Measurements from ENCODE around the gene KIF26A. TPM values are rescaled to one million over a fixed set of nuclear protein-coding genes. Genes with fewer than 3 reads are reported as not detected.

The KIF26A gene
- total and polyA plus RNA-seq, 2 experiments from 2014 or later, result 3.5 to 5.0 TPM

GRCh38 chr14:104185916-104186495, 47.6 kb downstream of the KIF26A start:
- H4K20me1 ChIP-seq (ENCODE audit: insufficient read depth, poor library complexity, severe bottlenecking), result no peaks in the 10 kb centered on the region
- no peak overlapping the region for H3K27ac ChIP-seq
- no peaks in the 10 kb centered on the region for H3K9me3 ChIP-seq (ENCODE audit: low read depth)
- H3K9me2 ChIP-seq (replicated peaks; ENCODE audit: insufficient read depth), result no peaks in the 10 kb centered on the region
- H3K27me3 ChIP-seq, result no peaks in the 10 kb centered on the region
- DNase-seq (ENCODE audit: low spot score), result no peak
- no peak overlapping the region for H2AFZ ChIP-seq
- no peaks in the 10 kb centered on the region for H3K79me2 ChIP-seq
- H3K4me2 ChIP-seq, result no peak overlapping the region
- no peaks in the 10 kb centered on the region for H3K36me3 ChIP-seq (replicated peaks; ENCODE audit: insufficient read depth, low read depth)
- H3K4me1 ChIP-seq (ENCODE audit: insufficient read depth), result no peaks in the 10 kb centered on the region
- WGBS (ENCODE audit: low lambda C conversion rate, missing lambda C conversion rate), result 92% methylated on average over 14 of the region's 16 CpGs
- no peak for TF ChIP-seq CTCF (IDR thresholded peaks at IDR 0.05; ENCODE audit: poor library complexity)
- TF ChIP-seq EZH2phosphoT487 (IDR thresholded peaks at IDR 0.05; ENCODE audit: low read depth, severe bottlenecking, unreplicated experiment), result no peak
- no peak for TF ChIP-seq EZH2 (IDR thresholded peaks at IDR 0.05; ENCODE audit: borderline replicate concordance)
- no peak overlapping the region for H3K4me3 ChIP-seq

- no peak for DNase-seq (ENCODE audit: low spot score)
- H3K27me3 ChIP-seq, result no peaks in the 10 kb centered on the region
- H3K9me3 ChIP-seq (ENCODE audit: low read depth), result no peaks in the 10 kb centered on the region
- H4K20me1 ChIP-seq (ENCODE audit: insufficient read depth, poor library complexity, severe bottlenecking), result no peaks in the 10 kb centered on the region
- H3K9me2 ChIP-seq (replicated peaks; ENCODE audit: insufficient read depth), result no peaks in the 10 kb centered on the region
- 89% methylated on average over 12 of the region's 12 CpGs for WGBS (ENCODE audit: low lambda C conversion rate, missing lambda C conversion rate)
- no peaks in the 10 kb centered on the region for H3K79me2 ChIP-seq
- H3K4me3 ChIP-seq, result no peak overlapping the region
- H2AFZ ChIP-seq, result no peak overlapping the region
- TF ChIP-seq CTCF (IDR thresholded peaks at IDR 0.05; ENCODE audit: poor library complexity), result no peak
- no peak for TF ChIP-seq EZH2phosphoT487 (IDR thresholded peaks at IDR 0.05; ENCODE audit: low read depth, severe bottlenecking, unreplicated experiment)
- TF ChIP-seq EZH2 (IDR thresholded peaks at IDR 0.05; ENCODE audit: borderline replicate concordance), result no peak
- no peaks in the 10 kb centered on the region for H3K36me3 ChIP-seq (replicated peaks; ENCODE audit: insufficient read depth, low read depth)
- no peaks in the 10 kb centered on the region for H3K4me1 ChIP-seq (ENCODE audit: insufficient read depth)
- H3K27ac ChIP-seq, result no peak overlapping the region
- H3K4me2 ChIP-seq, result no peak overlapping the region
These were observed 48.2 kb downstream of the KIF26A start for GRCh38 chr14:104186575-104186974.

GRCh38 chr14:104187121-104187889, 48.9 kb downstream of the KIF26A start:
- WGBS (ENCODE audit: low lambda C conversion rate, missing lambda C conversion rate), result 92% methylated on average over 24 of the region's 27 CpGs
- Histone ChIP-seq H2AFZ (no peak overlapping the region), H3K4me2 (no peak overlapping the region), H3K4me3 (no peak overlapping the region), H3K79me2 (no peaks in the 10 kb centered on the region), H3K9me3 (ENCODE audit: low read depth) (no peaks in the 10 kb centered on the region), H3K9me2 (replicated peaks; ENCODE audit: insufficient read depth) (no peaks in the 10 kb centered on the region), H3K27me3 (no peaks in the 10 kb centered on the region), H4K20me1 (ENCODE audit: insufficient read depth, poor library complexity, severe bottlenecking) (no peaks in the 10 kb centered on the region), H3K36me3 (replicated peaks; ENCODE audit: insufficient read depth, low read depth) (no peaks in the 10 kb centered on the region), H3K4me1 (ENCODE audit: insufficient read depth) (no peaks in the 10 kb centered on the region), H3K27ac (no peak overlapping the region)
- no peak for DNase-seq (ENCODE audit: low spot score)
- TF ChIP-seq EZH2 (IDR thresholded peaks at IDR 0.05; ENCODE audit: borderline replicate concordance) (no peak), CTCF (IDR thresholded peaks at IDR 0.05; ENCODE audit: poor library complexity) (no peak), EZH2phosphoT487 (IDR thresholded peaks at IDR 0.05; ENCODE audit: low read depth, severe bottlenecking, unreplicated experiment) (no peak)

Data from hepatocyte (in vitro differentiated cells).